HepG2 (cell line): ENCODE data around the gene SPX. TPM values are rescaled to one million over a fixed set of nuclear protein-coding genes. Genes with fewer than 3 reads are reported as not detected.

Experiments
- ATAC-seq: fragments of 200-7000 bp; cut with Tn5 transposase; 3 replicates; pipeline ENCODE4 v1.9.1; 2020; ENCODE audit warnings: mild to moderate bottlenecking, moderate library complexity
- BruUV-seq: library from RNA; stranded (reverse); fragments of 400-500 nt; replicated peaks from 2 replicates; lab custom pipeline; 2021; lab: Mats Ljungman, UMichigan
- CTCF ChIA-PET: fragments of 300-600 bp; formaldehyde crosslinking; extraction: SDS; loops from one replicate; lab custom pipeline; 2021; ENCODE audit warnings: low total read pairs, inconsistent platforms, low intra/inter-chr PET ratio; lab: Yijun Ruan, JAX
- POLR2A ChIA-PET: fragments of 350-600 bp; sonication (Branson Sonifier 250); formaldehyde crosslinking; loops from one replicate; lab custom pipeline; 2020; ENCODE audit warnings: antibody characterized with exemption, inconsistent platforms; lab: Yijun Ruan, JAX
- DNase-seq: peaks from one replicate; pipeline ENCODE4 v3.0.0-alpha.2; 2015; ENCODE audit warnings: low spot score
- FAIRE-seq: peaks from 3 replicates; lab custom pipeline; 2011; peaks lifted over from hg19 to GRCh38; lab: Jason Lieb, UNC
- H2AFZ ChIP-seq: one replicate; pipeline ENCODE4 v1.6.1; 2011; ENCODE audit warnings: low read length, inconsistent platforms
- H3K27ac ChIP-seq: fragments of 300-600 bp; 3 replicates; pipeline ENCODE4 v1.8.0; 2011; ENCODE audit warnings: mixed run types, mild to moderate bottlenecking, mixed read lengths, low read length, inconsistent platforms; ENCODE audit not compliant: insufficient read depth; ENCODE audit errors: extremely low read length
- H3K27me3 ChIP-seq, 2 experiments: fragments of 200-600 bp in 1 of 2; 2 replicates in 1 of 2; 3 replicates in 1 of 2; pipeline versions ENCODE4 v1.6.0 to v1.8.0; 2011; ENCODE audit warnings: low read length in 2 of 2, mild to moderate bottlenecking in 2 of 2, moderate library complexity in 2 of 2, inconsistent platforms in 1 of 2; ENCODE audit not compliant: insufficient read depth in 2 of 2, control insufficient read depth in 1 of 2
- H3K36me3 ChIP-seq, 2 experiments: fragments of 200-600 bp in 1 of 2; replicated peaks in 1 of 2; 2 replicates in 1 of 2; 3 replicates in 1 of 2; pipeline versions ENCODE4 v1.5.1 to v1.8.0; 2011; ENCODE audit warnings: low read length in 2 of 2, inconsistent platforms in 1 of 2; ENCODE audit not compliant: insufficient read depth in 2 of 2, control insufficient read depth in 1 of 2
- H3K4me1 ChIP-seq: 2 replicates; pipeline ENCODE4 v1.5.1; 2012; ENCODE audit warnings: low read length, inconsistent platforms; ENCODE audit not compliant: insufficient read depth
- H3K4me2 ChIP-seq: 2 replicates; pipeline ENCODE4 v1.6.0; 2011; ENCODE audit warnings: low read depth, low read length, inconsistent platforms
- H3K4me3 ChIP-seq, 3 experiments: fragments of 200-600 bp in 1 of 3; sonication (generic), shearing (Covaris generic) in 1 of 3; replicated peaks in 1 of 3; 2 replicates each; pipeline ENCODE4 v1.5.1; 2011 to 2016; ENCODE audit warnings: low read length in 3 of 3, inconsistent platforms in 2 of 3, low read depth in 2 of 3, mild to moderate bottlenecking in 2 of 3, control low read depth in 1 of 3, mixed read lengths in 1 of 3; ENCODE audit not compliant: insufficient read depth in 1 of 3
- H3K79me2 ChIP-seq: one replicate; pipeline ENCODE4 v1.6.1; 2011; ENCODE audit warnings: low read length, inconsistent platforms; ENCODE audit not compliant: insufficient read depth
- H3K9ac ChIP-seq: 2 replicates; pipeline ENCODE4 v1.6.0; 2011; ENCODE audit warnings: mild to moderate bottlenecking, low read depth, low read length, inconsistent platforms; ENCODE audit not compliant: insufficient read depth
- H3K9me3 ChIP-seq: 2 replicates; pipeline ENCODE4 v1.5.1; 2012; ENCODE audit warnings: mild to moderate bottlenecking, low read length
- H4K20me1 ChIP-seq: 2 replicates; pipeline ENCODE4 v1.6.0; 2011; ENCODE audit warnings: inconsistent platforms, mild to moderate bottlenecking, low read length, moderate library complexity; ENCODE audit not compliant: insufficient read depth
- ASH2L ChIP-seq: fragments of 300-600, 200-600 bp; sonication (generic); IDR thresholded peaks from 2 replicates; pipeline ENCODE4 v1.7.0; 2017; ENCODE audit warnings: low read depth, mild to moderate bottlenecking, moderate library complexity, mixed read lengths, low read length; ENCODE audit not compliant: insufficient read length
- FOSL1 ChIP-seq: sonication (generic); formaldehyde crosslinking; IDR thresholded peaks from 2 replicates; pipeline ENCODE4 v1.9.0; 2021; ENCODE audit warnings: missing genetic modification reagents, borderline replicate concordance
- GTF2F1 ChIP-seq: fragments of 150-350 bp; IDR thresholded peaks from 2 replicates; pipeline ENCODE4 v1.6.1; 2014; ENCODE audit warnings: low read length
- HNF4A ChIP-seq: sonication (generic); formaldehyde crosslinking; IDR thresholded peaks from 2 replicates; pipeline ENCODE4 v1.4.0; 2020; ENCODE audit warnings: missing genetic modification reagents
- MBD4 ChIP-seq: IDR thresholded peaks from 2 replicates; pipeline ENCODE4 v1.6.1; 2012; ENCODE audit warnings: low read length, inconsistent platforms, borderline replicate concordance
- NFYB ChIP-seq: sonication (generic); formaldehyde crosslinking; IDR thresholded peaks from 2 replicates; pipeline ENCODE4 v1.4.0; 2020; ENCODE audit warnings: missing genetic modification reagents
- PITX1 ChIP-seq: sonication (generic); formaldehyde crosslinking; IDR thresholded peaks from 2 replicates; pipeline ENCODE4 v1.5.1; 2020; ENCODE audit warnings: mild to moderate bottlenecking, missing genetic modification reagents
- RARA ChIP-seq: IDR thresholded peaks from 2 replicates; pipeline ENCODE4 v1.6.1; 2016; ENCODE audit warnings: missing genetic modification reagents, missing compliant biosample characterization
- SIN3A ChIP-seq: IDR thresholded peaks from 2 replicates; pipeline ENCODE4 v1.6.1; 2011; ENCODE audit warnings: low read depth, mild to moderate bottlenecking, control low read depth, low read length, borderline replicate concordance
- SP4 ChIP-seq: sonication (generic); formaldehyde crosslinking; IDR thresholded peaks from 2 replicates; pipeline ENCODE4 v1.8.1; 2023; ENCODE audit warnings: mild to moderate bottlenecking, missing genetic modification reagents
- TAF1 ChIP-seq: sonication (generic); formaldehyde crosslinking; IDR thresholded peaks from 2 replicates; pipeline ENCODE4 v1.4.0; 2020; ENCODE audit warnings: missing genetic modification reagents
- TEAD2 ChIP-seq: sonication (generic); formaldehyde crosslinking; IDR thresholded peaks from 2 replicates; pipeline ENCODE4 v1.9.0; 2021; ENCODE audit warnings: missing genetic modification reagents
- U2AF1 ChIP-seq: fragments of 200-400 bp; formaldehyde crosslinking; optimal IDR thresholded peaks from 2 replicates; pipeline ENCODE3; 2017; ENCODE audit warnings: mild to moderate bottlenecking, low read depth, low read length
- ZNF264 ChIP-seq: sonication (generic); formaldehyde crosslinking; IDR thresholded peaks from 2 replicates; pipeline ENCODE4 v1.4.0; 2020; ENCODE audit warnings: missing genetic modification reagents
- ZNF331 ChIP-seq: sonication (generic); formaldehyde crosslinking; IDR thresholded peaks from 2 replicates; pipeline ENCODE4 v1.4.0; 2020; ENCODE audit warnings: missing genetic modification reagents
- ZNF343 ChIP-seq: sonication (generic); formaldehyde crosslinking; IDR thresholded peaks from 2 replicates; pipeline ENCODE4 v1.4.0; 2020; ENCODE audit warnings: mild to moderate bottlenecking, missing genetic modification reagents
- ZNF431 ChIP-seq: sonication (generic); formaldehyde crosslinking; IDR thresholded peaks from 2 replicates; pipeline ENCODE4 v1.9.0; 2022; ENCODE audit warnings: missing genetic modification reagents, low read depth, mild to moderate bottlenecking, borderline replicate concordance
- ZNF549 ChIP-seq: sonication (generic); formaldehyde crosslinking; IDR thresholded peaks from 2 replicates; pipeline ENCODE4 v1.5.0; 2020; ENCODE audit warnings: missing genetic modification reagents
- ZNF589 ChIP-seq: sonication (generic); formaldehyde crosslinking; conservative IDR thresholded peaks from 2 replicates; pipeline ENCODE4 v1.8.0; 2022; ENCODE audit warnings: mild to moderate bottlenecking, moderate library complexity, missing genetic modification reagents
- ZNF644 ChIP-seq: IDR thresholded peaks from 2 replicates; pipeline ENCODE4 v1.6.1; 2016; ENCODE audit warnings: low read depth
- ZNF766 ChIP-seq: sonication (generic); formaldehyde crosslinking; IDR thresholded peaks from 2 replicates; pipeline ENCODE4 v1.5.0; 2020; ENCODE audit warnings: missing genetic modification reagents, borderline replicate concordance
- ZNF772 ChIP-seq: sonication (generic); formaldehyde crosslinking; IDR thresholded peaks from 2 replicates; pipeline ENCODE4 v1.5.0; 2020; ENCODE audit warnings: mild to moderate bottlenecking, missing genetic modification reagents
- ZNF891 ChIP-seq: sonication (generic); formaldehyde crosslinking; IDR thresholded peaks from 2 replicates; pipeline ENCODE4 v1.5.0; 2020; ENCODE audit warnings: mild to moderate bottlenecking, missing genetic modification reagents
- in situ Hi-C: cut with HindIII; loops from 2 replicates; pipeline ENCODE4 v1.10.0; 2017; ENCODE audit warnings: low pct_unique_long_range_greater_than_20kb; ENCODE audit not compliant: extremely low pct_ligation_motif_present
- intact Hi-C: fragments of 100-400 bp; cut with micrococcal nuclease; formaldehyde crosslinking; loops from one replicate; pipeline ENCODE4 v1.10.0; 2022; ENCODE audit not compliant: unreplicated experiment
- polyA plus RNA-seq, 8 experiments: library from polyadenylated mRNA; depleted of rRNA in 3 of 8; stranded (reverse) in 7 of 8; unstranded in 1 of 8; fragments of >200 nt; fragmentation: Illumina TruSeq in 4 of 8; extraction: Trizol in 4 of 8; gene quantifications; 2 replicates each; pipeline versions ENCODE4 v1.2.1 to v1.2.3, GENCODE V29; 2011 to 2016; ENCODE audit warnings: low read depth in 4 of 8, missing spikeins in 1 of 8, mixed read lengths in 1 of 8; ENCODE audit not compliant: insufficient read depth in 1 of 8
- total RNA-seq, 5 experiments: library from RNA; depleted of rRNA; stranded (reverse); fragments of >200 nt; fragmentation: Illumina TruSeq; extraction: Trizol; gene quantifications; 2 replicates each; pipeline ENCODE4 v1.2.3, GENCODE V29; 2016; ENCODE audit warnings: low read depth in 1 of 5
- TF ChIP-seq, protein P1 (sequence below): sonication (generic); formaldehyde crosslinking; conservative IDR thresholded peaks from 2 replicates; pipeline ENCODE4 v1.8.0; 2022; ENCODE audit warnings: missing genetic modification reagents
- TF ChIP-seq, protein P2 (sequence below): sonication (generic); formaldehyde crosslinking; IDR thresholded peaks from 2 replicates; pipeline ENCODE4 v1.8.0; 2023; ENCODE audit warnings: mild to moderate bottlenecking, missing genetic modification reagents
- TF ChIP-seq, protein P3 (sequence below): sonication (generic); formaldehyde crosslinking; IDR thresholded peaks from 2 replicates; pipeline ENCODE4 v1.8.0; 2022; ENCODE audit warnings: missing genetic modification reagents, mild to moderate bottlenecking, inconsistent platforms, borderline replicate concordance

SPX gene
- total and polyA plus RNA-seq, 2 of the 13 experiments (the other 11 are each of a cell fraction or from before 2014, with no cell fraction given): 0.07 to 0.16 TPM

DNA sequence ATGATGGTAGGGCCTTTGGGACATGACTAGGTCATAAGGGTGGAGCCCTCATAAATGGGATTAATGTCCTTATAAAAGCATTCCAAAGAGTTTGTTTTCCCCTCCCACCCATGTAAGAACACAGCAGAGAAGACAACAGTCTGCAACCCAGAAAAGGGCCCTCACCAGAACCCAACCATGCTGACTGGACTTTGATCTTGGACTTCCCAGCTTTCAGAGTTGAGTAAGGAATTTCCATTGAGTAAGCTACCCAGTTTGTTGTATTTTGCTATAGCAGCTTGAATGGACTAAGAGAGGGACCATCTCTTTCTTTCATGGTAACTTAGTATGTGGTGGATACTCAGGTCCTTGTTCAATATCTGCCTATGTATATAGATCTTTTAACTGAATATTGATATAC lies 2.9 kb upstream of the SPX start:
- H4K20me1 ChIP-seq: no peaks in the 10 kb centered on the region
- no peak for FAIRE-seq
- no TSS peak for BruUV-seq
- peak; percentile 63 for DNase-seq
- H3K9me3 ChIP-seq: no peaks in the 10 kb centered on the region
- H3K36me3 ChIP-seq: no peaks in the 10 kb centered on the region
- intact Hi-C loops (no loop called here), in situ Hi-C loops (loop anchor here (25.0 kb wide), 1 partner anchor 514 kb away; the partner anchor contains the start of gene CMAS)
- ChIA-PET CTCF (no interaction called here), POLR2A (interaction anchor here (0.9 kb wide), 1 partner anchor 21 kb away, joined by 5 read pairs; the partner anchor contains the start of genes GOLT1B and RECQL)
- ATAC-seq: peak; percentile 49
- no peak overlapping the region for H2AFZ ChIP-seq
- H3K79me2 ChIP-seq: no peaks in the 10 kb centered on the region
- H3K4me1 ChIP-seq: peaks cover 12% of the 10 kb centered on the region
- no peak overlapping the region for H3K4me3 ChIP-seq
- peaks cover 0 to 13% of the 10 kb centered on the region in 2 experiments; a peak in 2 of 5 replicates for H3K27me3 ChIP-seq
- H3K9ac ChIP-seq: no peak overlapping the region
- no peak overlapping the region for H3K4me2 ChIP-seq
- no peak overlapping the region for H3K27ac ChIP-seq
- TF ChIP-seq SIN3A (no peak), MBD4 (no peak), ZNF431 (CRISPR knock-in tag) (no peak), ZNF644 (peak; percentile 89), ZNF772 (CRISPR knock-in tag) (no peak), TEAD2 (CRISPR knock-in tag) (no peak), GTF2F1 (no peak), ZNF891 (no peak), HNF4A (CRISPR knock-in tag) (peak; percentile 83), ZNF549 (CRISPR knock-in tag) (no peak), ZNF589 (CRISPR knock-in tag) (no peak), ZNF331 (0 out of 2 replicates have a peak, but pooled peaks have one; percentile 22), FOSL1 (CRISPR knock-in tag) (no peak), ZNF343 (CRISPR knock-in tag) (no peak), SP4 (no peak), ZNF766 (CRISPR knock-in tag) (no peak), U2AF1 (no peak), TAF1 (no peak), RARA (no peak), ASH2L (no peak), PITX1 (CRISPR knock-in tag) (no peak), ZNF264 (CRISPR knock-in tag) (no peak), NFYB (CRISPR knock-in tag) (no peak)
- TF ChIP-seq, protein P1, sequence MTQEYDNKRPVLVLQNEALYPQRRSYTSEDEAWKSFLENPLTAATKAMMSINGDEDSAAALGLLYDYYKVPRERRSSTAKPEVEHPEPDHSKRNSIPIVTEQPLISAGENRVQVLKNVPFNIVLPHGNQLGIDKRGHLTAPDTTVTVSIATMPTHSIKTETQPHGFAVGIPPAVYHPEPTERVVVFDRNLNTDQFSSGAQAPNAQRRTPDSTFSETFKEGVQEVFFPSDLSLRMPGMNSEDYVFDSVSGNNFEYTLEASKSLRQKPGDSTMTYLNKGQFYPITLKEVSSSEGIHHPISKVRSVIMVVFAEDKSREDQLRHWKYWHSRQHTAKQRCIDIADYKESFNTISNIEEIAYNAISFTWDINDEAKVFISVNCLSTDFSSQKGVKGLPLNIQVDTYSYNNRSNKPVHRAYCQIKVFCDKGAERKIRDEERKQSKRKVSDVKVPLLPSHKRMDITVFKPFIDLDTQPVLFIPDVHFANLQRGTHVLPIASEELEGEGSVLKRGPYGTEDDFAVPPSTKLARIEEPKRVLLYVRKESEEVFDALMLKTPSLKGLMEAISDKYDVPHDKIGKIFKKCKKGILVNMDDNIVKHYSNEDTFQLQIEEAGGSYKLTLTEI: no peak
- TF ChIP-seq, protein P2, sequence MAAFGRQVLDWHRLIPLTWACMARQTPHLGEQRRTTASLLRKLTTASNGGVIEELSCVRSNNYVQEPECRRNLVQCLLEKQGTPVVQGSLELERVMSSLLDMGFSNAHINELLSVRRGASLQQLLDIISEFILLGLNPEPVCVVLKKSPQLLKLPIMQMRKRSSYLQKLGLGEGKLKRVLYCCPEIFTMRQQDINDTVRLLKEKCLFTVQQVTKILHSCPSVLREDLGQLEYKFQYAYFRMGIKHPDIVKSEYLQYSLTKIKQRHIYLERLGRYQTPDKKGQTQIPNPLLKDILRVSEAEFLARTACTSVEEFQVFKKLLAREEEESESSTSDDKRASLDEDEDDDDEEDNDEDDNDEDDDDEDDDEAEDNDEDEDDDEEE (CRISPR knock-in tag): no peak
- TF ChIP-seq, protein P3, sequence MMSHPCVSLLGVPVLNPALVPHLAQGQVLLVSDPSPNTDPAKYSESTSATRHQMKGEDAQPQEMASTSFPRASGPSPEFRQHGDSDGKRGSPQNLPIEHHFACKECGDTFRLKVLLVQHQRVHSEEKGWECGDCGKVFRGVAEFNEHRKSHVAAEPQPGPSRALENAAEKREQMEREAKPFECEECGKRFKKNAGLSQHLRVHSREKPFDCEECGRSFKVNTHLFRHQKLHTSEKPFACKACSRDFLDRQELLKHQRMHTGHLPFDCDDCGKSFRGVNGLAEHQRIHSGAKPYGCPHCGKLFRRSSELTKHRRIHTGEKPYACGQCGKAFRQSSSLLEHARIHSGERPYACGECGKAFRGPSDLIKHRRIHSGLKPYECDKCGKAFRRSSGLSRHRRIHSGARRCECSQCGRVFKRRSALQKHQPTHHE (CRISPR knock-in tag): no peak
